KMS-11 (cell line): ENCODE results near the gene CELF5.
"Not testable (repeated sequence)": the region's sequence is repeated elsewhere in the genome, so short reads cannot be mapped to it uniquely, and the experiment has no call there.

ENCODE experiments used
- H2AFZ ChIP-seq: fragments of 200-600 bp; sonication (generic); 2 replicates; pipeline ENCODE4 v1.6.1; 2016; ENCODE audit warnings: antibody characterized with exemption, mixed run types, low read depth
- H3K27ac ChIP-seq: fragments of 200-600 bp; sonication (generic); 2 replicates; pipeline ENCODE4 v1.6.1; 2016; ENCODE audit warnings: mild to moderate bottlenecking, mixed run types
- H3K27me3 ChIP-seq: fragments of 200-600 bp; sonication (generic); 2 replicates; pipeline ENCODE4 v1.6.1; 2017; ENCODE audit warnings: mild to moderate bottlenecking, low read depth, mixed run types, moderate library complexity; ENCODE audit not compliant: insufficient read depth
- H3K36me3 ChIP-seq: fragments of 200-600 bp; sonication (generic); 2 replicates; pipeline ENCODE4 v1.6.1; 2017; ENCODE audit warnings: mild to moderate bottlenecking, mixed run types; ENCODE audit not compliant: insufficient read depth
- H3K4me1 ChIP-seq: fragments of 200-600 bp; sonication (generic); 2 replicates; pipeline ENCODE4 v1.6.1; 2016; ENCODE audit warnings: mild to moderate bottlenecking, low read depth, mixed run types; ENCODE audit not compliant: poor library complexity, severe bottlenecking
- H3K4me2 ChIP-seq: fragments of 200-600 bp; sonication (generic); 2 replicates; pipeline ENCODE4 v1.7.0; 2016; ENCODE audit warnings: mild to moderate bottlenecking, mixed run types
- H3K4me3 ChIP-seq: fragments of 200-600 bp; sonication (generic); IDR thresholded peaks from 2 replicates; pipeline ENCODE4 v1.6.1; 2017; ENCODE audit warnings: low read depth, low read length, mixed read lengths; ENCODE audit not compliant: insufficient read depth
- H3K79me2 ChIP-seq: fragments of 200-600 bp; sonication (generic); 2 replicates; pipeline ENCODE4 v1.6.1; 2016; ENCODE audit warnings: low read depth, mixed run types; ENCODE audit not compliant: insufficient read depth
- H3K9ac ChIP-seq: fragments of 200-600 bp; sonication (generic); 2 replicates; pipeline ENCODE4 v1.6.1; 2016; ENCODE audit warnings: mild to moderate bottlenecking, mixed run types
- H4K20me1 ChIP-seq: fragments of 200-600 bp; sonication (generic); 2 replicates; pipeline ENCODE4 v1.6.1; 2016; ENCODE audit warnings: mild to moderate bottlenecking, mixed run types; ENCODE audit not compliant: insufficient read depth
- TF ChIP-seq, protein P1 (sequence below): fragments of 200-600 bp; sonication (generic); conservative IDR thresholded peaks from 2 replicates; pipeline ENCODE4 v1.6.1; 2017; ENCODE audit warnings: low read depth, mild to moderate bottlenecking, antibody characterized with exemption, low read length, moderate library complexity, mixed read lengths

The CELF5 gene

DNA sequence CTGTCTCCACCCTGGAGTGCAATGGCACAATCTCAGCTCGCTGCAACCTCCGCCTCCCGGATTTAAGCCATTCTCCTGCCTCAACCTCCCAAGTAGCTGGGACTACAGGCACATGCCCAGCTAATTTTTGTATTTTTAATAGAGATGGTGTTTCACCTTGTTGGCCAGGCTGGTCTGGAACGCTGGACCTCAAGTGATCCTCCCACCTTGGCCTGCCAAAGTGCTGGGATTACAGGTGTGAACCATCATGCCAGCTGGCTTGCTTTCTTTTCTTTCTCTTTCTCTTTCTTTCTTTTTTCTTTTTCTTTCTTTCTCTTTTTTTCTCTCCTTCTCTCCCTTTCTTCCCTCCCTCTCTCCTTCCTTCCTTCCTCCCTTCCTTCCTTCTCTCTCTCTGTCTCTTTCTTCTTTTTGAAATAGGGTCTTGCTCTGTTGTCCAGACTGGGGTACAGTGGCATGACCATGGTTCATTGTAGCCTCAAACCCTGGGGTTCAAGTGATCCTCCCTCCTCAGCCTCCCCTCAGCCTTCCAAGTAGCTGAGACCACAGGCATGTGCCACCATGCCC, 108.6 kb downstream of the CELF5 start:
- Histone ChIP-seq H3K79me2 (no peaks in the 10 kb centered on the region), H3K9ac (no peak overlapping the region), H4K20me1 (no peaks in the 10 kb centered on the region), H3K36me3 (no peaks in the 10 kb centered on the region), H2AFZ (no peak overlapping the region), H3K4me2 (no peak overlapping the region), H3K4me1 (no peaks in the 10 kb centered on the region), H3K27ac (no peak overlapping the region), H3K27me3 (peaks cover 95% of the 10 kb centered on the region), H3K4me3 (no peak overlapping the region)
- TF ChIP-seq, protein P1, sequence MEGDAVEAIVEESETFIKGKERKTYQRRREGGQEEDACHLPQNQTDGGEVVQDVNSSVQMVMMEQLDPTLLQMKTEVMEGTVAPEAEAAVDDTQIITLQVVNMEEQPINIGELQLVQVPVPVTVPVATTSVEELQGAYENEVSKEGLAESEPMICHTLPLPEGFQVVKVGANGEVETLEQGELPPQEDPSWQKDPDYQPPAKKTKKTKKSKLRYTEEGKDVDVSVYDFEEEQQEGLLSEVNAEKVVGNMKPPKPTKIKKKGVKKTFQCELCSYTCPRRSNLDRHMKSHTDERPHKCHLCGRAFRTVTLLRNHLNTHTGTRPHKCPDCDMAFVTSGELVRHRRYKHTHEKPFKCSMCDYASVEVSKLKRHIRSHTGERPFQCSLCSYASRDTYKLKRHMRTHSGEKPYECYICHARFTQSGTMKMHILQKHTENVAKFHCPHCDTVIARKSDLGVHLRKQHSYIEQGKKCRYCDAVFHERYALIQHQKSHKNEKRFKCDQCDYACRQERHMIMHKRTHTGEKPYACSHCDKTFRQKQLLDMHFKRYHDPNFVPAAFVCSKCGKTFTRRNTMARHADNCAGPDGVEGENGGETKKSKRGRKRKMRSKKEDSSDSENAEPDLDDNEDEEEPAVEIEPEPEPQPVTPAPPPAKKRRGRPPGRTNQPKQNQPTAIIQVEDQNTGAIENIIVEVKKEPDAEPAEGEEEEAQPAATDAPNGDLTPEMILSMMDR: no peak

DNA sequence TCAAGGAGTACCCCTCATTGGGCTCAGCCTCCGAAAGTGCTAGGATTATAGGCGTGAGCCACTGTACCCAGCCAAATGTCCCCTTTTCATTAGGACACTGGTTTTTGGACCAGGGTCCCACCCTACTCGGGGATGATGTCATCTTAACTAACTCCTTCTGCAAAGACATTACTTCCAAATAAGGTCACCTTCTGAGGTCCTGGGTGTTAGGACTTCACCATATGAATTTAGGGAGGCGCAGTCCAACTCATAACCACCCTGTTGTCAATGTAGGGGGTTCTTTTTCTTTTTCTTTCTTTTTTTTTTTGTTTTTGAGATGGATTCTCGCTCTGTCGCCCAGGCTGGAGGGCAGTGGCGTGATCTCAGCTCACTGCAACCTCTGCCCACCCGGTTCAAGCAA, 109.2 kb downstream of the CELF5 start:
- TF ChIP-seq, protein P1: no peak
- Histone ChIP-seq H3K27ac (no peak overlapping the region), H3K4me3 (no peak overlapping the region), H3K27me3 (peaks cover 91% of the 10 kb centered on the region), H3K36me3 (no peaks in the 10 kb centered on the region), H2AFZ (no peak overlapping the region), H3K4me2 (no peak overlapping the region), H3K4me1 (no peaks in the 10 kb centered on the region), H3K79me2 (no peaks in the 10 kb centered on the region), H4K20me1 (no peaks in the 10 kb centered on the region), H3K9ac (no peak overlapping the region)

GRCh38 chr19:3334749-3335430, 110.4 kb downstream of the CELF5 start:
- H3K4me2 ChIP-seq, H3K36me3 ChIP-seq, H3K79me2 ChIP-seq, H3K4me3 ChIP-seq, H3K9ac ChIP-seq, H4K20me1 ChIP-seq, H3K4me1 ChIP-seq, H3K27ac ChIP-seq, H2AFZ ChIP-seq: not testable (repeated sequence)
- peaks cover 84% of the 10 kb centered on the region for H3K27me3 ChIP-seq

DNA sequence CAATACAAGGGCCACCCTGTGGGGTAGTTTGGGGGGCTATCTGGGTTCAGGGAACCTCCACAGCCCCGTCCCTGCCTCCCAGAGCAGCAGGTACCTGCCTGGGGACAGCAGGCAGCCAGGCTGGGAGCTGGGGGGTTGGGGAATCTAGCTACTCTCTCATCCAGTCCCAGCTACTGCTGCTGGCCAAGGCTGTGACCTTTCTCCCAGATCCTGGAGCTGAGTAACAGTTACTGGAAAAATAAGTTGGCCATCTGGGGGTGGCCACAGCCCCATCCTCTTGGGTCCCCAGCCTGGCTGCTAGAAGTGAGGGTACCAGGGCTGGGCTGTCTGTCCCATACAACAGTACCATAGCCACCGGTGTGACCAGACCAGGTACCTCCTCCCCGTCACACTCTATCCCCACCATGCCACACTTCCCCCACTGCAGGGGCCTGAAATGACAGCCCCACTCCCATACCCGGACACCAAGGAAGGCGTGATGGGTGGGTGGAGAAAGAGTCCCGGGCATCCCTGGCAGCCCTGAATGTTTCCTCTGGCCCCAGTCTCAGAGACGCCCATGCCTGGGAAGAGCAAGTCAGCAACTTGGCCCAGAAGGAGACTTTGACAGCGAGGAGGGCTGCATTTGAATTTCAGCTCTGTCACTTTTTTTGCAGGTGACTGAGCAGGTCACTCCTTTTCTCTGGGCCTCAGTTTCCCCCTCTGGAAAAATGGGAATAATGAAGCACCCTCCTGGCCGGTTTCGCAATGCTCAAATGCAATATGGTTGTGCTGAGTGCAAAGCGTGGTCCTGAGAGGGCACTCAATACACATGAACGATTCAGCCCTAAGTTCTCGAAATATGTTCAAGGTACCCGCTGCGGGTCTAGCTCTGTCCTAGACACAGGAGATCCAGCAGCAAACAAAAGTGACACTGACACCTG, 111.2 kb downstream of the CELF5 start:
- Histone ChIP-seq H3K4me2 (no peak overlapping the region), H2AFZ (no peak overlapping the region)
- TF ChIP-seq, protein P1: no peak

More for the DNA sequence above, 111.2 kb downstream of the CELF5 start:
- H3K27me3 ChIP-seq: peaks cover 76% of the 10 kb centered on the region
- H3K4me1 ChIP-seq: no peaks in the 10 kb centered on the region
- no peaks in the 10 kb centered on the region for H3K79me2 ChIP-seq
- H3K27ac ChIP-seq: no peak overlapping the region
- H3K36me3 ChIP-seq: no peaks in the 10 kb centered on the region
- no peak overlapping the region for H3K9ac ChIP-seq
- H3K4me3 ChIP-seq: no peak overlapping the region
- H4K20me1 ChIP-seq: no peaks in the 10 kb centered on the region
